ENCODE data around the gene GM2A. TPM values are rescaled to one million over a fixed set of nuclear protein-coding genes. Genes with fewer than 3 reads are reported as not detected.

GM2A gene
- total RNA-seq, 1 experiment from 2014 or later: 36.1 TPM

DNA sequence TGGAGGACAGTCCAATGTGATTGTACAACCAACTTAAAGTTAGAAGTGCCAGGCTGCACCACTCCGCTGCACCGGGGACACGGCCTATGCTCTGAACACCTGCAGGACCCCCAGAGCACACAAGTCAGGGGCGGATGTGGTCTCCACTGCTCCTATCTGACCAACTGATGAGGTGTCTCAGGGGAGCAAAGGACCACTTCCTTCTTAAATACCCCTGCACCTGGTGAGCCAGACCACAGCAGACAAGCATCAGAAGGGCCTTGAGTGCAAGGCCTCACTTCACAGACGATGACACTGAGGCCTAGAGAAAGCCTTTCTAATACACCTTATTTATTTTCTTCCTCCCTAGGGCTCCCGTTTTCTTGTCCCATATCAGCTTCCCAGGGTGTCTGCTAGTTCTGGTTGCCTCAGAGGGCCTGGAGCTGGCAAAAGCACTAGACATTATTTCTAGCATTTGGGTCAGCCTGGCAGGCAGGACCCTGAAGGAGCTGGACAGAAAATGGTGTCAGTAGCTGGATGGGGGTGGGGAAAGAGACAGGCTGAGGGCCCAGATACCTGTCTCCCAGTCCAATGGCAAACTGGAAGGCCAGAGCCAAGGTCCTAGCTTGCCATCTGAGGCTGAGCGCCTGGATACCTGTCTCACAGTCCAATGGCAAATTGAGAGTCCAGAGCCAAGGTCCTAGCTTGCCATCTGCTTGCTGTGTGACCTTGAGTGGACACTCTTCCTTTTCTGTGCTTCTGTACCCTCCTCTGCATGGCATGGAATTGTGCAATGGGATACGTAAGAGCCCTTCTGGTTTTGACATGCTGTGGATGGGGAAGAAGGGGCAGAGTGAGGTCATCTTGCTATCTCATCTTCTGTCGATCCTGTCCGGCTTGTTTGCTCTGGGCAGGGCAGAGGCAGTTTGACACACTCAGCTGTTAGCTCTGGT is 38.1 kb upstream of the GM2A start:
- H3K36me3 Mint-ChIP-seq (ENCODE audit: insufficient read depth, unreplicated experiment): no peaks in the 10 kb centered on the region
- peak overlapping the region; percentile 18 for H3K27ac Mint-ChIP-seq (ENCODE audit: low read depth, unreplicated experiment)
- intact Hi-C loops (cut with micrococcal nuclease): no loop called here
- TF ChIP-seq, protein P1, sequence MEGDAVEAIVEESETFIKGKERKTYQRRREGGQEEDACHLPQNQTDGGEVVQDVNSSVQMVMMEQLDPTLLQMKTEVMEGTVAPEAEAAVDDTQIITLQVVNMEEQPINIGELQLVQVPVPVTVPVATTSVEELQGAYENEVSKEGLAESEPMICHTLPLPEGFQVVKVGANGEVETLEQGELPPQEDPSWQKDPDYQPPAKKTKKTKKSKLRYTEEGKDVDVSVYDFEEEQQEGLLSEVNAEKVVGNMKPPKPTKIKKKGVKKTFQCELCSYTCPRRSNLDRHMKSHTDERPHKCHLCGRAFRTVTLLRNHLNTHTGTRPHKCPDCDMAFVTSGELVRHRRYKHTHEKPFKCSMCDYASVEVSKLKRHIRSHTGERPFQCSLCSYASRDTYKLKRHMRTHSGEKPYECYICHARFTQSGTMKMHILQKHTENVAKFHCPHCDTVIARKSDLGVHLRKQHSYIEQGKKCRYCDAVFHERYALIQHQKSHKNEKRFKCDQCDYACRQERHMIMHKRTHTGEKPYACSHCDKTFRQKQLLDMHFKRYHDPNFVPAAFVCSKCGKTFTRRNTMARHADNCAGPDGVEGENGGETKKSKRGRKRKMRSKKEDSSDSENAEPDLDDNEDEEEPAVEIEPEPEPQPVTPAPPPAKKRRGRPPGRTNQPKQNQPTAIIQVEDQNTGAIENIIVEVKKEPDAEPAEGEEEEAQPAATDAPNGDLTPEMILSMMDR (IDR thresholded peaks at IDR 0.05; ENCODE audit: unreplicated experiment): no peak
- BruUV-seq (replicated peaks): no TSS peak
- no peak for DNase-seq (ENCODE audit: unreplicated experiment)
- ChIA-PET POLR2A (interaction anchor here (0.6 to 1.6 kb wide), 3 partner anchors 11 to 588 kb away, joined by 3 to 4 read pairs (median 3); no protein-coding TSS in a partner anchor), CTCF (interaction anchor here (0.6 to 2.6 kb wide), 5 partner anchors 37 to 164 kb away, joined by 3 to 10 read pairs (median 3); no protein-coding TSS in a partner anchor)
- H3K9me3 Mint-ChIP-seq (ENCODE audit: unreplicated experiment): no peaks in the 10 kb centered on the region
- no peak overlapping the region for H3K4me3 Mint-ChIP-seq (ENCODE audit: unreplicated experiment)
- H3K4me1 Mint-ChIP-seq (ENCODE audit: insufficient read depth, unreplicated experiment): no peaks in the 10 kb centered on the region
- no peaks in the 10 kb centered on the region for H3K27me3 Mint-ChIP-seq (ENCODE audit: insufficient read depth, unreplicated experiment)

DNA sequence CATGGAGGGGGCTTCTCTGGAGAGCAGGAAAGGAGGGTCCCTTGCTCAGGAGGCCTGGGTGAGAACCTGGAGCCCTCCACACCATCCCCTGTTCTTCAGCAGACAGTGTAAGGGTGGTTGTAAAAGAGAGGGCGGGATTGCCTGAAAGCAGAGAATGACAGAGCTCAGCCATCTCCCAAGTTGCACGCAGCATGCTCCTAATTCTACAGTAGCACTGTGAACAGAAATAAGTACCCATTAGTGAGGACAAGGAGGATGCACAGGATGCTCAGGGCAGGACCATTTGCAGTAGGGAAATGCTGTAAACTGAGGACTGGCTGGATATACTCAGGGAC is 37.5 kb upstream of the GM2A start:
- no peak for DNase-seq (ENCODE audit: unreplicated experiment)
- POLR2A ChIA-PET: interaction anchor here (0.6 to 0.7 kb wide), 3 partner anchors 50 to 128 kb away, joined by 3 read pairs; no protein-coding TSS in a partner anchor
- TF ChIP-seq, protein P1 (IDR thresholded peaks at IDR 0.05; ENCODE audit: unreplicated experiment): no peak
- no TSS peak for BruUV-seq (replicated peaks)
- Mint-ChIP-seq H3K27me3 (ENCODE audit: insufficient read depth, unreplicated experiment) (no peaks in the 10 kb centered on the region), H3K4me1 (ENCODE audit: insufficient read depth, unreplicated experiment) (no peaks in the 10 kb centered on the region), H3K36me3 (ENCODE audit: insufficient read depth, unreplicated experiment) (no peaks in the 10 kb centered on the region), H3K9me3 (ENCODE audit: unreplicated experiment) (no peaks in the 10 kb centered on the region), H3K4me3 (ENCODE audit: unreplicated experiment) (no peak overlapping the region), H3K27ac (ENCODE audit: low read depth, unreplicated experiment) (no peak overlapping the region)
- CTCF ChIA-PET: interaction anchor here (0.6 to 2.6 kb wide), 5 partner anchors 9 to 100 kb away, joined by 3 to 10 read pairs (median 3); no protein-coding TSS in a partner anchor
- intact Hi-C loops (cut with micrococcal nuclease): no loop called here

DNA sequence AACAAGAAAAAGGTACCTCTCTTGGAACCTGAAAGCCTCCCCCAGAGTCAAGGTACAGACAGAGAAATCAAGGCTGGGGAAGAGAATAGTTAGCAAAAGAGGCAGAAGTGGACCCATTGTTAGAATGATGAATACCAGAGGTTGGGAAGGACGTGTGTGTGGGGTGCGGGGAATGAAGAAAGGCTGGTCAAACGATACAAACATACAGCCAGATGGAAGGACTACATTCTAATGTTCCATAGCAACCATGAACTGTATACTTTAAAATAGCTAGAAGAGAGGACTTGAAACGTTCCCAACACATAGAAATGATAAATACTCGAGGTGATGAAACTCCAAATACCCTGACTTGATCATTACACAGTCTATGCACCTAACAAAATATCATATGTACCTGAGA is 36.2 kb upstream of the GM2A start:
- ChIA-PET CTCF (interaction anchor here (0.9 to 1.5 kb wide), 3 partner anchors 51 to 101 kb away, joined by 3 to 5 read pairs (median 4); no protein-coding TSS in a partner anchor), POLR2A (no interaction called here)
- BruUV-seq (replicated peaks): no TSS peak
- Mint-ChIP-seq H3K27ac (ENCODE audit: low read depth, unreplicated experiment) (no peak overlapping the region), H3K9me3 (ENCODE audit: unreplicated experiment) (no peaks in the 10 kb centered on the region), H3K4me3 (ENCODE audit: unreplicated experiment) (no peak overlapping the region), H3K36me3 (ENCODE audit: insufficient read depth, unreplicated experiment) (no peaks in the 10 kb centered on the region), H3K4me1 (ENCODE audit: insufficient read depth, unreplicated experiment) (peaks cover 8% of the 10 kb centered on the region), H3K27me3 (ENCODE audit: insufficient read depth, unreplicated experiment) (no peaks in the 10 kb centered on the region)
- intact Hi-C loops (cut with micrococcal nuclease): no loop called here
- DNase-seq (ENCODE audit: unreplicated experiment): no peak
- TF ChIP-seq, protein P1 (IDR thresholded peaks at IDR 0.05; ENCODE audit: unreplicated experiment): no peak

DNA sequence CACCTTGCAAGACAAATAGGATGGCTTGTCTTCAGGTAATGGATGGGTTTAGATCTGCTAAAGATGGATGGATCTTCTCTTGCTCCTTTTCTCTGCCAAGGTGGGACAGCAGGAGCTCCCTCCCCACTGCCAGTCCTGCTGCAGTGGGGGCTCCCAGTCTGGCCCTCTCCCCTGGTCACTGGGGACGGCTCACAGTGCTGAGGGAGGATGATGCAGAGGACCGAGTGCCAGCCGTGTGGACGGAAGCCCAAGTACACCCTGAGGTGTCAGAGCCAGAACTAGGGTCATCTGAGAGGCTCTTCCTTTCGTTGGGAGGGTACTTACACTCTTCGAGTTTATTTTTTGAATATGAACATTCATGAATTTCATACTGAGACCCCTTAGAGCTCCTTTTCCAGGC is 34.8 kb upstream of the GM2A start:
- DNase-seq (ENCODE audit: unreplicated experiment): no peak
- H3K36me3 Mint-ChIP-seq (ENCODE audit: insufficient read depth, unreplicated experiment): no peaks in the 10 kb centered on the region
- peaks cover 18% of the 10 kb centered on the region for H3K4me1 Mint-ChIP-seq (ENCODE audit: insufficient read depth, unreplicated experiment)
- no TSS peak for BruUV-seq (replicated peaks)
- H3K4me3 Mint-ChIP-seq (ENCODE audit: unreplicated experiment): no peak overlapping the region
- intact Hi-C loops (cut with micrococcal nuclease): no loop called here
- no peaks in the 10 kb centered on the region for H3K27me3 Mint-ChIP-seq (ENCODE audit: insufficient read depth, unreplicated experiment)
- CTCF ChIA-PET: interaction anchor here (0.9 to 1.0 kb wide), 3 partner anchors 21 to 166 kb away, joined by 3 to 6 read pairs (median 4); no protein-coding TSS in a partner anchor
- TF ChIP-seq, protein P1 (IDR thresholded peaks at IDR 0.05; ENCODE audit: unreplicated experiment): no peak
- no peak overlapping the region for H3K27ac Mint-ChIP-seq (ENCODE audit: low read depth, unreplicated experiment)
- no peaks in the 10 kb centered on the region for H3K9me3 Mint-ChIP-seq (ENCODE audit: unreplicated experiment)
- POLR2A ChIA-PET: interaction anchor here (1.4 kb wide), 1 partner anchor 17 kb away, joined by 3 read pairs; no protein-coding TSS in a partner anchor

All from MCF 10A (cell line).